Stomach (tissue), 9 donors: ENCODE data around the gene ARF5. TPM values are rescaled to one million over a fixed set of nuclear protein-coding genes. Genes with fewer than 3 reads are reported as not detected.
A peak's percentile ranks its signal among the peaks of the same experiment; 100 is the strongest.

Source experiments
- DNase-seq, 2 donors: peaks; one replicate each; pipeline versions ENCODE4 v3.0.0 to v3.0.0-alpha.2; 2013 to 2019
- H3K27ac ChIP-seq, 5 donors: fragments of 200-600 bp in 4 of 5; sonication (generic) in 4 of 5; one replicate each; pipeline ENCODE4 v1.5.1; 2013 to 2019; ENCODE audit warnings: mild to moderate bottlenecking in 1 of 5, moderate library complexity in 1 of 5
- H3K27me3 ChIP-seq, 3 donors: fragments of 200-600 bp; sonication (generic); one replicate each; pipeline ENCODE4 v1.5.1; 2017 to 2019; ENCODE audit warnings: mixed run types in 1 of 3
- H3K36me3 ChIP-seq, 4 donors: fragments of 200-600 bp; sonication (generic); 1 replicate in 3 of 4; 2 replicates in 1 of 4; pipeline ENCODE4 v1.5.1; 2016 to 2019
- H3K4me1 ChIP-seq, 4 donors: fragments of 200-600 bp; sonication (generic); one replicate each; pipeline ENCODE4 v1.5.1; 2016 to 2019
- H3K4me3 ChIP-seq, 4 donors: fragments of 200-600 bp; sonication (generic) in 3 of 4; one replicate each; pipeline ENCODE4 v1.5.1; 2016 to 2019; ENCODE audit warnings: mild to moderate bottlenecking in 1 of 4
- H3K9me3 ChIP-seq, 4 donors: fragments of 200-600 bp; sonication (generic); one replicate each; pipeline ENCODE4 v1.5.1; 2016 to 2019
- EP300 ChIP-seq: sonication (generic); formaldehyde crosslinking; IDR thresholded peaks from one replicate; pipeline ENCODE4 v1.6.1; 2017; ENCODE audit warnings: antibody characterized with exemption
- POLR2A ChIP-seq, 4 donors: fragments of 450-650 bp; IDR thresholded peaks; one replicate each; pipeline ENCODE4 v1.6.1; 2016; ENCODE audit warnings: antibody characterized with exemption in 4 of 4, control low read depth in 2 of 4, mild to moderate bottlenecking in 1 of 4, moderate library complexity in 1 of 4
- POLR2AphosphoS5 ChIP-seq, 3 donors: sonication (generic); formaldehyde crosslinking; IDR thresholded peaks; one replicate each; pipeline ENCODE4 v1.6.1; 2016; ENCODE audit warnings: antibody characterized with exemption in 3 of 3
- WGBS, 5 donors: extraction: QIAGEN DNeasy Blood & Tissue Kit in 3 of 5; methylation state at CpG; one replicate each; pipeline versions ENCODE4 v1.1.5 to v1.1.7; 2013 to 2018; 5-methylcytosine and 5-hydroxymethylcytosine counted together
- intact Hi-C: fragments of 100-400 bp; cut with DNase I; formaldehyde crosslinking; loops from one replicate; pipeline ENCODE4 v1.15.1; 2023; ENCODE audit warnings: low total_unique reads
- polyA plus RNA-seq, 3 donors: library from polyadenylated mRNA; stranded (reverse); fragments of 200-250 nt; gene quantifications; one replicate each; pipeline ENCODE4 v1.2.3, GENCODE V29; 2013
- total RNA-seq, 5 donors: library from RNA; depleted of rRNA; stranded (reverse); fragments of >200 nt; gene quantifications; one replicate each; pipeline versions ENCODE4 v1.1.0 to v1.2.3, GENCODE V29; 2014 to 2016
- TF ChIP-seq, protein P1 (sequence below), 7 experiments: fragments of 450-650 bp in 4 of 7; fragments of 200-600 bp in 3 of 7; sonication (generic) in 3 of 7; IDR thresholded peaks; one replicate each; pipeline ENCODE4 v1.5.1; 2016 to 2019; ENCODE audit warnings: antibody characterized with exemption in 7 of 7, control low read depth in 2 of 7, mild to moderate bottlenecking in 1 of 7
- donor health status: healthy with polysubstance abuse.
- donor health status: Bipolar disorder and iron deficiency.
- donor health status: healthy.

ARF5 gene
- total and polyA plus RNA-seq, 8 donors, result 29.8 to 223 (median 118) TPM

GRCh38 chr7:127628445-127628844 is 40.2 kb downstream of the ARF5 start:
- H3K9me3 ChIP-seq, result no peaks in the 10 kb centered on the region
- no peak overlapping the region for H3K27ac ChIP-seq
- H3K4me1 ChIP-seq, result no peaks in the 10 kb centered on the region
- H3K27me3 ChIP-seq, result no peaks in the 10 kb centered on the region
- no peak overlapping the region for H3K4me3 ChIP-seq
- no peaks in the 10 kb centered on the region for H3K36me3 ChIP-seq
- TF ChIP-seq POLR2AphosphoS5 (IDR thresholded peaks at IDR 0.05) (no peak), POLR2A (IDR thresholded peaks at IDR 0.05) (no peak), EP300 (no peak)
- TF ChIP-seq, protein P1, sequence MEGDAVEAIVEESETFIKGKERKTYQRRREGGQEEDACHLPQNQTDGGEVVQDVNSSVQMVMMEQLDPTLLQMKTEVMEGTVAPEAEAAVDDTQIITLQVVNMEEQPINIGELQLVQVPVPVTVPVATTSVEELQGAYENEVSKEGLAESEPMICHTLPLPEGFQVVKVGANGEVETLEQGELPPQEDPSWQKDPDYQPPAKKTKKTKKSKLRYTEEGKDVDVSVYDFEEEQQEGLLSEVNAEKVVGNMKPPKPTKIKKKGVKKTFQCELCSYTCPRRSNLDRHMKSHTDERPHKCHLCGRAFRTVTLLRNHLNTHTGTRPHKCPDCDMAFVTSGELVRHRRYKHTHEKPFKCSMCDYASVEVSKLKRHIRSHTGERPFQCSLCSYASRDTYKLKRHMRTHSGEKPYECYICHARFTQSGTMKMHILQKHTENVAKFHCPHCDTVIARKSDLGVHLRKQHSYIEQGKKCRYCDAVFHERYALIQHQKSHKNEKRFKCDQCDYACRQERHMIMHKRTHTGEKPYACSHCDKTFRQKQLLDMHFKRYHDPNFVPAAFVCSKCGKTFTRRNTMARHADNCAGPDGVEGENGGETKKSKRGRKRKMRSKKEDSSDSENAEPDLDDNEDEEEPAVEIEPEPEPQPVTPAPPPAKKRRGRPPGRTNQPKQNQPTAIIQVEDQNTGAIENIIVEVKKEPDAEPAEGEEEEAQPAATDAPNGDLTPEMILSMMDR (IDR thresholded peaks at IDR 0.05), result no peak
- intact Hi-C loops, result no loop called here
- no peak for DNase-seq
- WGBS, 5 donors, result 48 to 60% (median 54%) methylated on average over 3 of the region's 3 CpGs

DNA sequence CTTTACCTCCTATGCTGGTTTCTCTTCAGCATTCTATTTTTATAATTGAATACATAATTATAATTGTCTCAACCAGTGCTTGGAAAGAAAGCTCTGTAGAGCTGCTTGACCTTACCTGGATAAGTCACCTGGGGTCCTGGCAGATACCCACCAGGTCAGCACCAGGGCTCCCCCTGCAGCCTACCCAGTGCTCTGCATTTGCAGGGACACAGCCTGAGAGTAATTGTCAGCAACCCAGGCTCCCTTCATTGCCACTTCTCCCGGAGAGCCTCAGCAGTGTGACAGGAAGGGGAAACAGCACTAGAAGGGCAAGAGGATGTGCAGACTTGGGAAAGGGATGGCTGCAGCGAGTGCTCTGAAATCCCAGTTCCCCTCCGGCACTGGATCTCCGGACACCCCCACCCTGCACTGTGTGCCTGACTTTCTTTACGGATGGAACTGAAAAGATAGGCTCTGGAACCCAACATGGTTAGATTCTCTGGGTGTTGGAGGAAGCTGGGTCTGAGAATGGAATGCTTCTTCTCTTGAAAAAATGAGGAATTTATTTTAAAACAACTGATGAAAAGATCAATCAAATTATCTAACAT is 41.1 kb downstream of the ARF5 start:
- 16 to 30% (median 21%) methylated on average over 5 of the region's 5 CpGs for WGBS, 5 donors
- Histone ChIP-seq H3K4me1 (no peaks in the 10 kb centered on the region), H3K27me3 (no peaks in the 10 kb centered on the region), H3K4me3 (no peak overlapping the region), H3K9me3 (no peaks in the 10 kb centered on the region), H3K27ac (no peak overlapping the region), H3K36me3 (no peaks in the 10 kb centered on the region)
- intact Hi-C loops, result no loop called here
- TF ChIP-seq POLR2A (IDR thresholded peaks at IDR 0.05) (no peak), POLR2AphosphoS5 (IDR thresholded peaks at IDR 0.05) (no peak), EP300 (no peak)
- TF ChIP-seq, protein P1 (IDR thresholded peaks at IDR 0.05), result peak in 1 of 7 experiments; percentile 28
- DNase-seq, result peak; percentile 35 to 47

GRCh38 chr7:127632276-127632910 is 44.2 kb downstream of the ARF5 start:
- intact Hi-C loops, result no loop called here
- Histone ChIP-seq H3K9me3 (no peaks in the 10 kb centered on the region), H3K36me3 (no peaks in the 10 kb centered on the region), H3K4me1 (no peaks in the 10 kb centered on the region), H3K4me3 (no peak overlapping the region), H3K27me3 (no peaks in the 10 kb centered on the region), H3K27ac (no peak overlapping the region)
- DNase-seq, result no peak
- WGBS, 5 donors, result 69 to 83% (median 81%) methylated on average over 7 of the region's 7 CpGs
- TF ChIP-seq, protein P1 (IDR thresholded peaks at IDR 0.05), result no peak
- TF ChIP-seq POLR2A (IDR thresholded peaks at IDR 0.05) (no peak), EP300 (no peak)

DNA sequence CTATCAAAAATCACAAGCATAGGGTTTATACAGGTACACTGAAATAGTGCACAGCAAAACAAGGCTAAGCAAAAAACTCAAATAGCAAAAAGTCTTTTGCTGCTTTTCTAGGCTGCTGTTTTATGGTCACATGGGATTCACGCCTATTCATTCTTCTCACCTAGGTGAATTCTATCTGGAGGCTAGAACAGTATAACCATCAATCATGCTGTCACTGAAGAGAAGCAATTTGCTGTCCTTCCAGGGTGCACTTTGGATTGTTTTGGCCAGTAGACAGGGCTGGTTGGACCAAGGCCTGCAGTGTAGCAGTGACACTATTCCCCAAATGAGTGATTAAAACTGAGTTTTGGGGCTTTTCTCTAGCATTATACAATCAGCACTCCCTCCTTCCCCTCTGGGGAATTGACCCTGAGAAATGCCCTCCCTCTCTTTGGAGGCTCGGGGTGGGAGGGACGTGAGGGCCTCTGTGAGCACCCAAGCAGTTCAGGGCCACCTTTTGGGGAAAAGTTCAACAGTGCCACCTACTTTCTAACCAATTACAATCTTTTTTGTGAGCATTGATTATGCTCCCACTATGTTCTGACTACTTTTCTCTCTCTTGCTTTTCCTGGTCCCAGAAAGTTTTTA is 47.6 kb downstream of the ARF5 start:
- TF ChIP-seq POLR2AphosphoS5 (IDR thresholded peaks at IDR 0.05), result no peak
- no peak for TF ChIP-seq EP300
- TF ChIP-seq, protein P1 (IDR thresholded peaks at IDR 0.05), result no peak
- TF ChIP-seq POLR2A (IDR thresholded peaks at IDR 0.05), result no peak
- Histone ChIP-seq H3K4me3 (no peak overlapping the region), H3K9me3 (no peaks in the 10 kb centered on the region), H3K27me3 (no peaks in the 10 kb centered on the region), H3K4me1 (no peaks in the 10 kb centered on the region), H3K36me3 (no peaks in the 10 kb centered on the region), H3K27ac (no peak overlapping the region)
- 54 to 68% (median 59%) methylated on average over 3 of the region's 3 CpGs for WGBS, 5 donors
- intact Hi-C loops, result no loop called here
- DNase-seq, result no peak
